GM18517 (cell line): Measurements from ENCODE around the gene JADE1.

Experiments used
- ATAC-seq: cut with Tn5 transposase; IDR thresholded peaks from one replicate; pipeline ENCODE4 v1.9.1; 2021; ENCODE audit warnings: mild to moderate bottlenecking, moderate library complexity; ENCODE audit not compliant: unreplicated experiment

The JADE1 gene

GRCh38 chr4:128840711-128841318, 31.3 kb downstream of the JADE1 start:
- ATAC-seq: no peak

DNA sequence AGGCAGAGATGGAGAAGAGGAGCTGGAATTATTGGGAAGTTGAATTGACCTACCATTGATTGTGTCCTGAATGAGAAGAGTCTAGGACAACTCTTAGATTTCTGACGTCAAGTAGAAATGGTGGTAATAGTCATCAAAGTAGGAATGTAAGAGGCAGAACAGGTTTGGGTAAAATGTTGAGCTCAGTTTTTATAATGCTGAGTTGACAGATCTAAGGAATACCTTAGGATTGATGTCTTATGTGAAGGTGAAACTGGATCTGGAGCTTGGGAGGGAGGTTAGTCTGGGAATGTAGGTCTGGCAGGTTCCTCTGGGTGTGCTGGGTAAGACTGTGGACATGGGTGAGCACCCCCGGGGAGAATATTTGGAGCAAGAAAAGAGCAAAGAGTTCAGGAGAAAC, 31.9 kb downstream of the JADE1 start:
- no peak for ATAC-seq

DNA sequence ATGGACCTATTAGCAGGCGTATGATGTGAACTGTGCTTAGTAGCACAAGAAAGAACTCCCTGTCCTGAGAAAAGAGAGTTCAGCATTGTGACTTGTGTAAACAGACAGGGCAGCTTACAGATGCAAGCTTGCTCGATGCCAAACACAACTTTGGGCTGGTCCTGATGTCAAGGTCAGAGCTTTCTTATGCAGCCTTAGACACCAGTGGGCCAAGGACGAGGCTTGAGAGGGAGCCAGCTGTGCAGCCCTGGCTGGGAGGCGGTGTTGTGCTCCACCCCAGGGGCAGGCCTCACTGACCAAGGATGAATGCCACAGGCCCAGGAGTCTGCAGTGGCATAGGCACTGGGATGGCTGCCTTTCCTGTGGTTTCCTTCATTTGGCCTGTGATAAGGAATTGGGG, 35.4 kb downstream of the JADE1 start:
- ATAC-seq: no peak

- ATAC-seq: no peak
Observed at GRCh38 chr4:128846063-128846462, 36.6 kb downstream of the JADE1 start.

GRCh38 chr4:128847082-128847724, 37.7 kb downstream of the JADE1 start:
- no peak for ATAC-seq

- ATAC-seq: no peak
Observed at GRCh38 chr4:128848461-128848860, 39.0 kb downstream of the JADE1 start.

- ATAC-seq: no peak
Observed at GRCh38 chr4:128850252-128850651, 40.8 kb downstream of the JADE1 start.

DNA sequence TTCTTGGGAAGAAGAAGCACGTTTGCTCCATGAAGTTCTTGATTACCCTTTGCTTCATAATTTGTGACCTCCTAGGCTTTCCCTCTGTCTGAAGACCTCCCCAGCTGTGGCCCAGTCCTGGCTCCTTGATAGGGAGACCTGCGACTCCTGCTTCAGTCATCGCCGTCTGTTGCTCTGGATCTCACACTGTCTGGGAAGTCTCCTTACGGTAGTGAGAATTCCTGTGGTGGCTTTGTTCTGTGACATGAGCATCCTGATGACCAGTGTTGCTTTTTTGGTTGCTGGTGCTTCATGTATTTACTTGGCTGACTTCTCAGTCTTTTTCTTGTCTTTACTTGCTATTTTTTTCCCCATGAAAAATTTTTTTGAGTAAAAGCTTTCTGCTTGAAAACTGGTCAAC, 44.2 kb downstream of the JADE1 start:
- ATAC-seq: no peak

GRCh38 chr4:128854433-128854832, 44.9 kb downstream of the JADE1 start:
- no peak for ATAC-seq

GRCh38 chr4:128855621-128856020, 46.1 kb downstream of the JADE1 start:
- no peak for ATAC-seq

GRCh38 chr4:128856246-128856645, 46.7 kb downstream of the JADE1 start:
- ATAC-seq: no peak

DNA sequence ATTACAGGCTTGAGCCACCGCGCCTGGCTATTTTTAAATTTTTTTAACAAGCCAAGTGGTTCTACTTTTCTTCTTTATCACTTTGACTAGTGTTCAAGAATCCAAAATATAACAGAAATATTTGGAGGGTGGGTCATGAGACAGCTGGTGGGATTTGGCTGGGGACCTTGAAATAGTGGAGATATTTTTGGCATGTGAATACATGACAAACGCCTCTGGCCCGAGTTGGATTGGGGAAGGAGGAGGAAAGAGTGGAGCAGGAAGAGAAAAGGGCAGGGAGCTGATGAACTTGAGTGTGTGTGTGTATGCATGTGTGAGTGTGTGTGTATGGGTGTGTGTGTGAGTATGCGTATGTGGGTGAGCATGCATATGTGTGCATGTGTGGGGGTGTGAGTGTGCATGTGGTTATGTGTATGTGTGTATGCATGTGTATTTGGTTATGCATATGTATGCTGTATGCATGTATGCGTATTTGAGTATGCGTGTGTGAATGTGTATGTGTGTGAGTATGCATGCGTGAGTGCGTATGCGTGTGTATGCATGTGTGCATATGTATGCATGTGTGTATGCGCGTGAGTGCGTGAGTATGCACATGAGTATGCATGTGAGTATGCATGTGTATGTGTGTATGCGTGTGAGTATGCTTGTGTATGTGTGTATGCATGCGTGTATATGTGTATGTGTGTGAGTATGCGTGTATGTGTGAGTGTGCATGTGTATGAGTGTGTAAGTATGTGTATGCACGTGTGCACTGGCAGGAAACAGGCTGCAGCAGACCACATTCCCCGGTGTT, 49.6 kb downstream of the JADE1 start:
- ATAC-seq: no peak

DNA sequence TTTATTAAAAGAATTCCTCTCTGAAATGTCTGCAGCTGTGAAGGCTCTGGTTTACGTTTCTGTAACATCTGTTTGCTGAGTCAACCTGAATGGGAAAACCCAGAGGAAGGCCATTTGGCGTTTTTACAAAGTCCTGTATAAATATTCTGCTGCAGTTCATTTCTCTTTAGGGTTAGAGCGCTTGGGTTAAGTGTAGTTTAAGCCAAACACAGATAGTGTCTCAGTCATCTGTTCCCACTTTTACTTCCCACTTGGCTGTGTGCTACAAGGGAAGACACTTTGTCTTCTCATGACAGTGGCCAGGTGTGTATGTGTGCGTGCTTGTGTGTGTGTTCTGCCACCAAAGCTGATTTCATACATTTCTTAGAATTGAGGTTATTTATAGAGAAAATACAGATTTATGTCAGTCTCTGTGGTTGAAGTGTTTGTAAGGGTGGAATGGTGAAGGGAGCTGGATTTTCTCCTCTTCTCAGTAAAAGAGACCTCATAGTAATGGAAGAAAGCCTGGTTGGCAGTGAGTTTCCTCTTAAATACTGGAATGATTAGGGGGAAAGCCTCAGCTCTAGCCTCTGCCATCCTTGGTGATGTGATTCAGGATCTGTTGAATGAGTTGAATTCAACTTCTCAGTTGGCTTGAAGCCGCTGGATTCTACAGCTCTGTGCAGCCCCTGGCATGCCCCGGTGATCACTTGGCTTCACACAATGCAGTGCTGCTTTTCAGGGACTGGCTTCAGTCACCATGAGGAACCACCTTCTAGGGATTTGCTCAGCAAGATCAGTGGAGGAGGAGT, 50.6 kb downstream of the JADE1 start:
- ATAC-seq: no peak

DNA sequence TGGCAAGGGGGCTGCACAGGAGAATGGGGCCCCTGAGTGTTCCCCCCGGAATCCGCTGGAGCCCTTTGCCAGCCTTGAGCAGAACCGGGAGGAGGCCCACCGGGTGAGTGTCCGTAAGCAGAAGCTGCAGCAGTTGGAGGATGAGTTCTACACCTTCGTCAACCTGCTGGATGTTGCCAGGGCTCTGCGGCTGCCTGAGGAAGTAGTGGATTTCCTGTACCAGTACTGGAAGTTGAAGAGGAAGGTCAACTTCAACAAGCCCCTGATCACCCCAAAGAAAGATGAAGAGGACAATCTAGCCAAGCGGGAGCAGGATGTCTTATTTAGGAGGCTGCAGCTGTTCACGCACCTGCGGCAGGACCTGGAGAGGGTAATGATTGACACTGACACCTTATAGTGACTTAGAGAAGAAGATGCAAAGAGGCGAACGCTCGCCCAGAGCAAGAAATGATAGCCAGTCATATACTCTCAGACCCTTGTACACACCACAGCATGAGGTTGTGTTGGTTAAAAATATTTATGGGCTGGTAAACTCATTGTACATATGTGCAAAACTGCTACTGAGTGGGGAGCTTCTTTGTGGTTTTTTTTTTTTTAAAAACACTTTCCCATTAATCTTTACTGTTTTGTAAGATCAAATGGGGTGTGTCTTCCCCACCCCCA, 52.5 kb downstream of the JADE1 start:
- ATAC-seq: peak; percentile 13

DNA sequence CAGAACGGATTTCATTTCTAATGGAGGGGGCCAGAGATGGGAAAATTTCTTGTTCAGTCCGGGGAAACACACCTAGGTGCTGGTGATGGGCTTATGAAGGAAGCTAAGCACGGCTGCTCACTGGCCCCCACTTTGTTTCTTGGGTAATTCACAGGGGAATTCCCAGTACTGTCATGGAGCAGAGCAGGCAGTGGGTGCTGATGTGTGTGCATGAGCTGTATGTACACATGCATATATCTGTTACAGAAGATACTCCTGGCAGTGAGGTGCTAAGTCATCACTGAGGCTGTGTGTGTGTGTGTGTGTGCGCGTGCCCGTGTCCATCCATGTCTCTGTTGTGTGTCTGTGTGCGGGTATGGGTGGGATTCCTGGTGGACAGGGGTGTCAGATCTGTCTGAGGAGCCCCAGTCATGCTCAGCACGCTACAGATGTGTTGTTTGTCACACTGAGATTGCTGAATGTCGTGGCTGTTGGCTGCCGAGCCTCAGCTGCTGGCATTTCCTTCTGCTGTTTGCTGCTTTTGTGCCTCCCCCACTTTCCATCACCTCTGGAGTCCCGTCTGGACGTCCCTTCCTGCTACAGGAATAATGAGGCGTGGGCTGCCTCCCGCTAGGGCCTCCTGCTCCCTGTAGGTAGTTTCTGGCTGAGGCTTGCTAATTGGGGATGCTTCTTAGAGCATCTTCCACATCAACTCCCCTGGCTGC, 53.3 kb downstream of the JADE1 start:
- peak; percentile 50 for ATAC-seq

DNA sequence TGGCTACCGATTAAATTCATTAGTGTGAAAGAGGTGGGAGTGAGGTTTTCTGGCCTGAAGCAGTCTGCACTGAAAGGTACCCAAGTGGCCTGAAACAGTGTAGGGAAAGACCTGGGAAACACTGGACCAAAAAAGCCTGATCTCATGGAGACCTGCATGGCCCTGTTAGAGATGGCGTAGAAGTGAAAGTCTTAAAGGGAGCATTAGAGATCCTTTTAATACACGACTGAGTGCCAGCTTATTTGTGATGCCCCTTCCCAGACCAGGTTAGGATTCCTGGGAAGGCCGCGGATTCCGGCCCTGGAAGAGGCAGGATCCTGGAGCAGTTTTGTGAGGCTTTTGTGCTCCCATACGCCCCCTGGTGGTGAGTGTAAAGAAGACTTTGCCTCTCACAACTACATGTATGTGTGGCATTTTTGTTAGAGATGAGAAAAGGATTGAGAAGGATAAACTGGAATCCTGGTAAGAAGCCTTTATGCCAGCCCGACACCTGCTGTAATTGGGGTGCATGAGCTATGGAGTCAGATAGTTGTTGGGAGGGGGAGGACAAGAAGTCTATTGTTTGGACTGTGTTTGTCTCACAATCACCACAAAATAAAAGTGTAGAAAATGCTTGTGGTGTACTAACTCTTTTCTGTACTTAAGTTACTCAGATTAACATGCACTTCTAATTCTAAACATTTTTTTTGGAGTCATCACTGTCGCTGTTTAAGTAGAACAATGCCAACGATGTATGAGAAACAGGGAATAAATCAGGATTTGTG, 54.0 kb downstream of the JADE1 start:
- no peak for ATAC-seq

DNA sequence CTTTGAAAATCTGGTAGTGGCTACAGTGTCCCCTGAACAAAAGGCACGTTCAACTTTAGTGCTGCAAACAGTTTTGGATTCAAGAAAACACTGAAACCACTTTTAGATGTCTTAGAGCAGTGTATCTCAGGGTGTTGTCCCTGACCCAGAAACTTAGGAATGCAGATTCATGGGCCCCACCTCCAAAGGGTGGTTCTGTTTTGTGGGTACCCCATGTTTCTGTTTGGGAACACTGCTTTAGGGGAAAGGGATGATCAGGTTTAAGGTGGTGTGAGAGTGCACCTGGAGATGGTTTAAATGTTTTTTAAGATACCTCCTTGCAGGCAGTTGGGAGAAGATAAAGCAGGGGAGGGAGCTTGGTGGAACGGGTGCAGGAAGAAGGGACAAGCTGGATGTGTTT, 55.6 kb downstream of the JADE1 start:
- no peak for ATAC-seq

- no peak for ATAC-seq
Observed at GRCh38 chr4:128866269-128866668, 56.8 kb downstream of the JADE1 start.

GRCh38 chr4:128866691-128867090, 57.2 kb downstream of the JADE1 start:
- no peak for ATAC-seq
